K562 (cell line): ENCODE results near the gene SPRED2. TPM values are rescaled to one million over a fixed set of nuclear protein-coding genes. Genes with fewer than 3 reads are reported as not detected.

ENCODE experiments used
- CEBPB ChIP-seq: fragments of 450-650 bp; IDR thresholded peaks from 2 replicates; pipeline ENCODE4 v1.6.1; 2016; ENCODE audit warnings: missing genetic modification characterization, missing compliant biosample characterization
- CEBPG ChIP-seq, 3 experiments: fragments of 200-800 bp in 1 of 3; sonication (Bioruptor generic) in 1 of 3; sonication (generic) in 1 of 3; formaldehyde crosslinking in 1 of 3; IDR thresholded peaks in 2 of 3; conservative IDR thresholded peaks in 1 of 3; 2 replicates each; pipeline versions ENCODE4 v1.6.1 to v1.8.0; 2016 to 2022; ENCODE audit warnings: missing compliant biosample characterization in 2 of 3, missing genetic modification characterization in 2 of 3, mild to moderate bottlenecking in 1 of 3, missing genetic modification reagents in 1 of 3
- FOXP1 ChIP-seq: sonication (generic); formaldehyde crosslinking; IDR thresholded peaks from 2 replicates; pipeline ENCODE4 v1.8.0; 2022; ENCODE audit warnings: mild to moderate bottlenecking, missing genetic modification reagents
- HNRNPK ChIP-seq: fragments of 200-400 bp; formaldehyde crosslinking; IDR thresholded peaks from one replicate; pipeline ENCODE4 v1.6.1; 2018; ENCODE audit warnings: mild to moderate bottlenecking, low read depth, low read length; ENCODE audit not compliant: poor library complexity, severe bottlenecking
- SRF ChIP-seq, 2 experiments: fragments of 250-450, 450-650 bp in 1 of 2; sonication (Bioruptor Pico) in 1 of 2; sonication (generic) in 1 of 2; formaldehyde crosslinking; IDR thresholded peaks; 2 replicates each; pipeline versions ENCODE4 v1.5.0 to v1.5.1; 2020 to 2022; ENCODE audit warnings: mild to moderate bottlenecking in 1 of 2, missing genetic modification reagents in 1 of 2
- ZNF121 ChIP-seq: sonication (generic); formaldehyde crosslinking; conservative IDR thresholded peaks from 2 replicates; pipeline ENCODE4 v1.8.0; 2022; ENCODE audit warnings: missing genetic modification reagents
- ZNF133 ChIP-seq: fragments of 250-450 bp; sonication (Bioruptor Pico); IDR thresholded peaks from 2 replicates; pipeline ENCODE4 v1.4.0; 2020; ENCODE audit warnings: mild to moderate bottlenecking
- polyA plus RNA-seq, 8 experiments: library from polyadenylated mRNA; depleted of rRNA in 4 of 8; stranded (reverse) in 5 of 8; unstranded in 3 of 8; fragments of >200 nt; fragmentation: Nextera tagmentation in 2 of 8; fragmentation: Illumina TruSeq in 1 of 8; extraction: Ambion mirVana in 2 of 8; extraction: Trizol in 1 of 8; gene quantifications; 2 replicates each; pipeline versions ENCODE4 v1.2.1 to v1.2.3, GENCODE V29; 2011 to 2014; ENCODE audit warnings: inconsistent platforms in 1 of 8, missing spikeins in 1 of 8
- total RNA-seq, 7 experiments: library from RNA; depleted of rRNA in 6 of 7; stranded (reverse); fragments of >200 nt in 6 of 7; fragmentation: Illumina TruSeq in 2 of 7; extraction: Trizol in 2 of 7; gene quantifications; 2 replicates each; pipeline versions ENCODE4 v1.2.1 to v1.2.3, GENCODE V29; 2011 to 2021; ENCODE audit warnings: low replicate concordance in 1 of 7
- TF ChIP-seq, protein P1 (sequence below), 2 experiments: fragments of 450-650 bp in 1 of 2; sonication (generic) in 1 of 2; formaldehyde crosslinking in 1 of 2; IDR thresholded peaks; 2 replicates each; pipeline versions ENCODE4 v1.7.1 to v1.9.0; 2016 to 2022; ENCODE audit warnings: inconsistent platforms in 1 of 2, mild to moderate bottlenecking in 1 of 2, missing genetic modification reagents in 1 of 2
- TF ChIP-seq, protein P2 (sequence below), 2 experiments: IDR thresholded peaks; 2 replicates each; pipeline ENCODE4 v1.6.1; 2012; ENCODE audit warnings: improper control_type of control experiment in 2 of 2, low read depth in 2 of 2, low read length in 2 of 2, borderline replicate concordance in 1 of 2
- TF ChIP-seq, protein P3 (sequence below): fragments of 450-650 bp; IDR thresholded peaks from 2 replicates; pipeline ENCODE4 v1.6.1; 2018; ENCODE audit warnings: mild to moderate bottlenecking, low read depth; ENCODE audit not compliant: partially characterized antibody
- TF ChIP-seq, protein P4 (sequence below), 2 experiments: fragments of 450-650 bp in 1 of 2; sonication (generic) in 1 of 2; formaldehyde crosslinking in 1 of 2; IDR thresholded peaks in 1 of 2; conservative IDR thresholded peaks in 1 of 2; 2 replicates each; pipeline versions ENCODE4 v1.6.1 to v1.8.1; 2016 to 2023; ENCODE audit warnings: mild to moderate bottlenecking in 2 of 2, moderate library complexity in 2 of 2, inconsistent platforms in 1 of 2, missing genetic modification reagents in 1 of 2

Gene SPRED2
- total and polyA plus RNA-seq, 9 of the 15 experiments (the other 6 are each of a cell fraction or from before 2014, with no cell fraction given): 4.6 to 50.8 (median 14.1) TPM

DNA sequence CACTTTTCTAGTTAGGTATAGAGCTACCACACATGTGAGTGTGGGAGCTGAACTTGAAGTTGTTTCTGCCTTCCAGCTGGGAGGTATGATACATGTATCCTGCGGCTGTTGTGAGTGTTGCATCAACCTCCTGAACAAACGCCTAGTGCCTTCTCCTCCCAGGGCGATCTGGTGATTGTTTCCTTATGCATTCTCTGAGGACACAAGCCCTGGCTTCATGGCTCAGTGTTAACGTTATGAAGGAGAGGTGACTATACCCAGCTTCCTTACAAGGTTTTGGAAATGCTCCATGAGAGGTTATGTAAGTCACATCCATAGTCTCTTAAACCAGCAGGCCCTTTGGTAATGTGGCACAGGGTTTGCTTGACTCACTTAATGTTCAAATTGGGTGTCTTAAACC lies 64.9 kb downstream of the SPRED2 start (continued):
- TF ChIP-seq, protein P1, sequence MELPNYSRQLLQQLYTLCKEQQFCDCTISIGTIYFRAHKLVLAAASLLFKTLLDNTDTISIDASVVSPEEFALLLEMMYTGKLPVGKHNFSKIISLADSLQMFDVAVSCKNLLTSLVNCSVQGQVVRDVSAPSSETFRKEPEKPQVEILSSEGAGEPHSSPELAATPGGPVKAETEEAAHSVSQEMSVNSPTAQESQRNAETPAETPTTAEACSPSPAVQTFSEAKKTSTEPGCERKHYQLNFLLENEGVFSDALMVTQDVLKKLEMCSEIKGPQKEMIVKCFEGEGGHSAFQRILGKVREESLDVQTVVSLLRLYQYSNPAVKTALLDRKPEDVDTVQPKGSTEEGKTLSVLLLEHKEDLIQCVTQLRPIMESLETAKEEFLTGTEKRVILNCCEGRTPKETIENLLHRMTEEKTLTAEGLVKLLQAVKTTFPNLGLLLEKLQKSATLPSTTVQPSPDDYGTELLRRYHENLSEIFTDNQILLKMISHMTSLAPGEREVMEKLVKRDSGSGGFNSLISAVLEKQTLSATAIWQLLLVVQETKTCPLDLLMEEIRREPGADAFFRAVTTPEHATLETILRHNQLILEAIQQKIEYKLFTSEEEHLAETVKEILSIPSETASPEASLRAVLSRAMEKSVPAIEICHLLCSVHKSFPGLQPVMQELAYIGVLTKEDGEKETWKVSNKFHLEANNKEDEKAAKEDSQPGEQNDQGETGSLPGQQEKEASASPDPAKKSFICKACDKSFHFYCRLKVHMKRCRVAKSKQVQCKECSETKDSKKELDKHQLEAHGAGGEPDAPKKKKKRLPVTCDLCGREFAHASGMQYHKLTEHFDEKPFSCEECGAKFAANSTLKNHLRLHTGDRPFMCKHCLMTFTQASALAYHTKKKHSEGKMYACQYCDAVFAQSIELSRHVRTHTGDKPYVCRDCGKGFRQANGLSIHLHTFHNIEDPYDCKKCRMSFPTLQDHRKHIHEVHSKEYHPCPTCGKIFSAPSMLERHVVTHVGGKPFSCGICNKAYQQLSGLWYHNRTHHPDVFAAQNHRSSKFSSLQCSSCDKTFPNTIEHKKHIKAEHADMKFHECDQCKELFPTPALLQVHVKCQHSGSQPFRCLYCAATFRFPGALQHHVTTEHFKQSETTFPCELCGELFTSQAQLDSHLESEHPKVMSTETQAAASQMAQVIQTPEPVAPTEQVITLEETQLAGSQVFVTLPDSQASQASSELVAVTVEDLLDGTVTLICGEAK (IDR thresholded peaks at IDR 0.05): no peak
- TF ChIP-seq, protein P1 (CRISPR knock-in tag; IDR thresholded peaks at IDR 0.05): no peak
- peak; percentile 83 for TF ChIP-seq CEBPG (CRISPR knock-in tag; IDR thresholded peaks at IDR 0.05)
- TF ChIP-seq CEBPG (tag; conservative IDR thresholded peaks at IDR 0.05 in 1 of 2, IDR thresholded peaks at IDR 0.05 in 1 of 2): peak; percentile 66 to 78
- TF ChIP-seq ZNF121: no peak
- TF ChIP-seq ZNF133 (CRISPR knock-in tag): no peak
- TF ChIP-seq, protein P2, sequence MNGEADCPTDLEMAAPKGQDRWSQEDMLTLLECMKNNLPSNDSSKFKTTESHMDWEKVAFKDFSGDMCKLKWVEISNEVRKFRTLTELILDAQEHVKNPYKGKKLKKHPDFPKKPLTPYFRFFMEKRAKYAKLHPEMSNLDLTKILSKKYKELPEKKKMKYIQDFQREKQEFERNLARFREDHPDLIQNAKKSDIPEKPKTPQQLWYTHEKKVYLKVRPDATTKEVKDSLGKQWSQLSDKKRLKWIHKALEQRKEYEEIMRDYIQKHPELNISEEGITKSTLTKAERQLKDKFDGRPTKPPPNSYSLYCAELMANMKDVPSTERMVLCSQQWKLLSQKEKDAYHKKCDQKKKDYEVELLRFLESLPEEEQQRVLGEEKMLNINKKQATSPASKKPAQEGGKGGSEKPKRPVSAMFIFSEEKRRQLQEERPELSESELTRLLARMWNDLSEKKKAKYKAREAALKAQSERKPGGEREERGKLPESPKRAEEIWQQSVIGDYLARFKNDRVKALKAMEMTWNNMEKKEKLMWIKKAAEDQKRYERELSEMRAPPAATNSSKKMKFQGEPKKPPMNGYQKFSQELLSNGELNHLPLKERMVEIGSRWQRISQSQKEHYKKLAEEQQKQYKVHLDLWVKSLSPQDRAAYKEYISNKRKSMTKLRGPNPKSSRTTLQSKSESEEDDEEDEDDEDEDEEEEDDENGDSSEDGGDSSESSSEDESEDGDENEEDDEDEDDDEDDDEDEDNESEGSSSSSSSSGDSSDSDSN (IDR thresholded peaks at IDR 0.05; ENCODE audit: borderline replicate concordance in 1 of 2, low read depth in 2 of 2, low read length in 2 of 2): 0 out of 4 replicates have a peak, but pooled peaks of 1 of the 2 experiments have one; percentile 13
- no peak for TF ChIP-seq HNRNPK
- peak in 1 of 2 experiments; percentile 51; a peak in 1 of 4 replicates for TF ChIP-seq SRF (CRISPR knock-in tag; IDR thresholded peaks at IDR 0.05)
- TF ChIP-seq FOXP1: no peak
- TF ChIP-seq, protein P3, sequence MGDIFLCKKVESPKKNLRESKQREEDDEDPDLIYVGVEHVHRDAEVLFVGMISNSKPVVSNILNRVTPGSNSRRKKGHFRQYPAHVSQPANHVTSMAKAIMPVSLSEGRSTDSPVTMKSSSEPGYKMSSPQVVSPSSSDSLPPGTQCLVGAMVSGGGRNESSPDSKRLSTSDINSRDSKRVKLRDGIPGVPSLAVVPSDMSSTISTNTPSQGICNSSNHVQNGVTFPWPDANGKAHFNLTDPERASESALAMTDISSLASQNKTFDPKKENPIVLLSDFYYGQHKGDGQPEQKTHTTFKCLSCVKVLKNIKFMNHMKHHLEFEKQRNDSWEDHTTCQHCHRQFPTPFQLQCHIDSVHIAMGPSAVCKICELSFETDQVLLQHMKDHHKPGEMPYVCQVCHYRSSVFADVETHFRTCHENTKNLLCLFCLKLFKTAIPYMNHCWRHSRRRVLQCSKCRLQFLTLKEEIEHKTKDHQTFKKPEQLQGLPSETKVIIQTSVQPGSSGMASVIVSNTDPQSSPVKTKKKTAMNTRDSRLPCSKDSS: no peak
- TF ChIP-seq, protein P4, sequence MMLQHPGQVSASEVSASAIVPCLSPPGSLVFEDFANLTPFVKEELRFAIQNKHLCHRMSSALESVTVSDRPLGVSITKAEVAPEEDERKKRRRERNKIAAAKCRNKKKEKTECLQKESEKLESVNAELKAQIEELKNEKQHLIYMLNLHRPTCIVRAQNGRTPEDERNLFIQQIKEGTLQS (IDR thresholded peaks at IDR 0.05): peak; percentile 86
- TF ChIP-seq, protein P4 (CRISPR knock-in tag; conservative IDR thresholded peaks at IDR 0.05): no peak
- peak; percentile 61 for TF ChIP-seq CEBPB (tag)
